Measurements from ENCODE around the gene SRPRA.

DNA sequence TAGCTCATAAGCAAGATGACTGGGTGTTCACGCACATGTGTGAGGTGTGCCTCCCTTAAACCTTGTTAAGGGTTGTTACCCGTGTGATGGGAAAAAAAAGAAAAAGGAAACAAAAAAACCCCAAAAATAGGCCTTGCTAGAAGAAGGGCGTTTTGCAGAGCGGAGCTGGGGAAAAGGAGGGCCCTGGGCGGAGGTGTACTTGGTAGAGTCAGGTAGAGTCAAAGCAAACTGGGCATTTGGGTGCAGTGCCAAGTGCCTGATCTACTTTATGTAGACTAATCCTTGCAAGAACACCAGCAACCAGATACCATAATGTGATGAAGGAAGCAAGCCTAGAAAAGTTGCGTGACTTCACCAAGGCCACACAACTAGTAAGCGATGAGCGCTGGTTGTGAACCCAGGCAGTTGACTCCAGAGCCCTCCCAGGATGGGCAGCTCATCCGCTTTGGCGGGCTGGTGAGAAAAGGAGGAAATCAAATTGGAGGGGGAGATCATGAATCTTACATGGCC is 13.0 kb upstream of the SRPRA start:
- no peak for TF ChIP-seq CTCF (IDR thresholded peaks at IDR 0.05; ENCODE audit: borderline replicate concordance, extremely low read depth, low read length, poor library complexity, severe bottlenecking)
- no peak for TF ChIP-seq EZH2 (IDR thresholded peaks at IDR 0.05; ENCODE audit: borderline replicate concordance, low read depth, low read length, severe bottlenecking)

All from DND-41 (cell line).